ENCODE data around the gene CDT1.

- TF ChIP-seq CTCF (IDR thresholded peaks at IDR 0.05) (no peak), POLR2A (IDR thresholded peaks at IDR 0.05) (no peak), EP300 (IDR thresholded peaks at IDR 0.05) (no peak)
Measured at GRCh38 chr16:88758944-88759244, 44.7 kb upstream of the CDT1 start.

All from ovary (tissue), 3 donors.